ENCODE data around the gene TEDC2.
"Not testable (repeated sequence)": the region's sequence is repeated elsewhere in the genome, so short reads cannot be mapped to it uniquely, and the experiment has no call there.

Gene TEDC2

GRCh38 chr16:2476345-2476720 is 16.4 kb downstream of the TEDC2 start:
- DNase-seq (ENCODE audit: low read depth in 2 of 2): no peak

DNA sequence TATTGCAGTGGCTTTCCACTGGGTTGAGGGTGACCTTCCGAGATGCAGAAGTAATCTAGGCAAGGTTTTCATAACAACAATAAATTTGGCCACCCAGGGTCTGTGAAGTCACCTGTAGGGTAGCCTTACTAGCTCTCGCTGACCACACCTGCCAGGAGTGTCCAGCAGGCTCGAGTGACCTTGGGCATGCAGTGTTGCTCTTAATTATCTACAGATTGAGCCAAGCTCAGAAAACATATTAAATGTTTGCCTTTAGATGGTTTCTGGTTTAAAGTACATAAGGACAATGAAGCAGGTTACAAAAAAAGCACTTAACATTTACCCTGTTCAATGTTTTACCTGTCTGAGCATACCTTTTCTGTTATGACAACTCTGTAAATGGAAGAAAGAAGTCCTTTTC is 16.8 kb downstream of the TEDC2 start:
- no peak for DNase-seq (ENCODE audit: low read depth in 2 of 2)

- no peak for DNase-seq (ENCODE audit: low read depth in 2 of 2)
Measured at GRCh38 chr16:2477327-2477726, 17.4 kb downstream of the TEDC2 start.

- no peak for DNase-seq (ENCODE audit: low read depth in 2 of 2)
Measured at GRCh38 chr16:2478279-2478678, 18.4 kb downstream of the TEDC2 start.

- not testable (repeated sequence) for DNase-seq (ENCODE audit: low read depth in 2 of 2)
Measured at GRCh38 chr16:2479996-2480395, 20.1 kb downstream of the TEDC2 start.

- DNase-seq (ENCODE audit: low read depth in 2 of 2): no peak
Measured at GRCh38 chr16:2480948-2481347, 21.0 kb downstream of the TEDC2 start.

DNA sequence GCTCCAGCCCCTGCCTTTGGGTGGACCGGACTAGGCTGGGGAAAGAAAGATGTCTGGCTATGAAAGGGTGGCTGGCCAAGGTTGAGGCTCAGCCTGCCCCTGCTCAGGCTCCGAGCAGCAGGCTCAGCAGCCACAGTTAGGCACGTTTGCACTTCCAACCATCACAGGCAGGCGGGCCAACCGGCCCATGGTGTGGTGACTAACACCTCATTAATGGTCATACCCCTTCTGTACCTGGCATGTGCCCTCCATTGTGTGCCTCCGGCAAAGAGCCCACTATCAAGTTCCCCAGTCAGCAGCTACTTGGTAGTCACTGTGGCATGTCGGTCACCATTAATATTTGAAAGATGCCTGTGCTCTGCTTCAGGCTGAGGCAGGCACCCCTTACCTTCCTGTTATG is 21.8 kb downstream of the TEDC2 start:
- no peak for DNase-seq (ENCODE audit: low read depth in 2 of 2)

DNA sequence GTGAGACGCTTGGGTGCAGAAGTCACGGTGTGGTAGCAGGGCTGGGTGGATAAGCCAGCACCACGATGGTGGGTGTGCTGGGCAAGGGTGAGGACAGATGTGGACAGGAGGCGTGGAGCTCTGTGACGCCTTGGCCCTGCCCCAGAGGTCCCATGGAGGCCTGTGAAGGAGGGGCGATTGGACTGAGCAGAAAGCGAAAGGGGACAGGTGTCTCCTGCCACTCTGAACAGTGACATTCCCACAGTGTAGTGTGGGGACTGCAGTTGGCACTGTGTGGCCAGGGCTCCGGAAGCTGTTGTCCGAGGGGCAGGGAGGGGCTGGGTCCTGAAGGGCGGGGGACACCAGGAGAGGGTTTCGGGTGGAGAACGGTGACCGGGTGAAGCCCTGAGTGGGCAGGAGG is 22.3 kb downstream of the TEDC2 start:
- no peak for DNase-seq (ENCODE audit: low read depth in 2 of 2)

DNA sequence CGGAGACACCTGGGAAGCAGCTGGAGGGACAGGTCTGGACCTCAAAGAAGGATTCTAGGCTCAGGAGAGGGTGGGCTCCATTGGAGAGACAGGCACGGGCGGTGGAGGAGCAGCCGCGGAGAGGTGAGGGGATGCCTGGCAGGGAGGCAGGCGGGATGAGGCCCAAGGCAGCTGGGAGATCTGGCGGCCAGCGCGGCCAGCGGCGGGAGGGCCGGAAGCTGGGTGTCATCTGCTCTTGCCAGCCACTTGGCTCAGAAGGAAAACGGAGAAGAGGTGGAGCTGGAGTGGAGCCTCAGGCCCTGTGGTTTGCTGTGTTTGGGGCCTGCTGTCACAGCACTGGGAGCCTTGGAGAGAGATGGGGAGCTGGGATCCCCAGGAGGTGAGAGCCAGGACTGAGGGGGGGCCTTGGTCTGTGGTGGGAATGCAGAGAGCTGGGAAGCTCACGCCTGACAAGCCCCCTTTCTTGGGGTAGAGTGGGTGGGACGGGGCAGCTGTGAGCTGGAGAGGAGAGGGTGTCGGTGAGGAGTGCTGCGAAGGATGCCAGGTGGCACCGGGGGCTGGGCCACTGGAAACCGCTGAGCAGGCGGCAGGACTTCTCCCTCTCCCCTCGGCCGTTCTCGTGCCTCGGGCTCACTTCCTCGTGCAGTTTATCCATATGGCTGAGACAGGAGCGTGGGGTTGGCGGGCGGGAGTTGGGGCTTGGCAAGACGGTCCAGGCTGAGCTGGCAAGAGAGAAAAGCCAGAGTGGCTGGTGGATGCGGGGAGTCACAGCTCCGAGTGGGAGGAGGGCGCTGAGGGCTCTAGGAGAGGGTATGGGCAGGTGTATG is 23.0 kb downstream of the TEDC2 start:
- no peak for DNase-seq (ENCODE audit: low read depth in 2 of 2)

- no peak for DNase-seq (ENCODE audit: low read depth in 2 of 2)
Measured at GRCh38 chr16:2483939-2484897, 24.3 kb downstream of the TEDC2 start.

- DNase-seq (ENCODE audit: low read depth in 2 of 2): no peak
Measured at GRCh38 chr16:2484898-2485508, 25.1 kb downstream of the TEDC2 start.

DNA sequence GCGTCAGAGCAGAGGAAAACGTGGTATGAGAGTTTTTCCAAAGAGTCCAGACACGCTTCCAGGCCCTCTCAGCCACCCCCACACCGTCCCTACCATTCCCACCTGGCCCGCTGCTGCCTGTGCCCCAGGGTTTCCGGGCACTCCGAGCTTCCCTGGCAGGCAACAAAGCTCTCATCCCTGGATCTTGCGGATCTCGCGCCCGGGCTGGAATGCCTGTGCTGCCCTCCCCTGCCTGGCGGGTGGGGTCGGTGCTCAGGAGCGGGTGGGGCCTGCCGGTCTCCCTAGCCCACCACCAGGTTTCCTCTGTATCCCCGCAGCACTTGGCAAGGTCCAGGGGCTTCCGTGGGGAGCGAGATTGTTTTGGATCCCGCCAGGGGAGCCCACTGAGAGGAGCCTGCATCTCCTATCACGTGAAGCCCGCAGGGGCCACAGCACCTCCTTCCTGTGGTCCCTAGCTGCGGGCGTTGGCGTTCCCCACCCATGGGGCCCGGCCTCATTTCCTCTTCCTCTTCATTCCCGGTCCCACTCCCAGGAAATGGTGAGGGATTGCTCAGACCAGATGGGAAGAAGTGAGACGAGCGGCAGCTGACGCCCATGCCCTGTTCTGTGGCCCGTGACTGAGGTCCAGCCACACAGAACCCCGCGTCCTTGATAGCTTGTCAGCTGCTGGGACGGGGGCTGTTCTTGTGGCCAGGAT is 26.1 kb downstream of the TEDC2 start:
- DNase-seq (ENCODE audit: low read depth in 2 of 2): no peak

GRCh38 chr16:2486645-2487516 is 27.0 kb downstream of the TEDC2 start:
- peak; percentile 54 to 58 for DNase-seq (ENCODE audit: low read depth in 2 of 2)

GRCh38 chr16:2487517-2487842 is 27.6 kb downstream of the TEDC2 start:
- no peak for DNase-seq (ENCODE audit: low read depth in 2 of 2)

GRCh38 chr16:2487903-2488531 is 28.1 kb downstream of the TEDC2 start:
- no peak for DNase-seq (ENCODE audit: low read depth in 2 of 2)

DNA sequence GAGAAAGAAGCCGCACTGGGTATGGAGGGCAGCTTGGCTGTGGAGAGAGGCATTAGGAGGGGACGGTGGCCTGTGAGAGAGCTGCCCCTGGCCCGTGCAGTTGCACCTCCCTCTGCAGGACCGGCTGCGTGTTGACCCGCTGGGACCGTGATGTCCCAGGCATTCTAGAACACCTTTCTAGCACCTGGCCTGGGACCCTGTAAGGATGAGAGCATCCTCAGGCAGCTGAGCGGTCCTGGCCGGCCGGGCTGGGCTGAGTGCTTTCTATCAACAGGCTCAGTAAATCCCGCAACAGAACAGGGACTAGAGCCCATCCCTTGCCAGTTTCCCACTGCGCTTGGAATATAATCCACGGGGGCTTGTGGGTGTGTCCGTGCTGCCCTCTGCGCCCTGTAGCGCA is 29.7 kb downstream of the TEDC2 start:
- DNase-seq (ENCODE audit: low read depth in 2 of 2): no peak

- no peak for DNase-seq (ENCODE audit: low read depth in 2 of 2)
Measured at GRCh38 chr16:2490190-2491105, 30.5 kb downstream of the TEDC2 start.

DNA sequence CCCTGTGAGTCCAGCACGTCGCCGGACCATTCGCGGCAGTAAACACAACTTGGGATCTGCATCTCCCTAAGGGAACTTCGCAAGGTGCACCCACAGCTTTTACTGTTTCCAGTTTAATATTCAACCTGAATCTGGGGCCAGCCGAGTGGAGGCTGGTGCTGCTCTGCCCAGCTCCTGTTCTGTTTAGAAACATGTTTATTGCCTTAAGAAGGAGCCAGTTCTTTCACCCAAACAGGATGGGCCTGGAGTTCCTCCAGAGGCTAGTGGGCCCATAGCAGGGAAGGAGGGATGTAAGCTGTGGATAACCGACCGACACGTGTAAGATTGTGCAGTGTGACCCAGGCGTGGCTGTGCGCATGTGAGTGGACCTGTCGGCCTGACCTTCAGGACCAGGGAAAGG is 32.4 kb downstream of the TEDC2 start:
- no peak for DNase-seq (ENCODE audit: low read depth in 2 of 2)

DNA sequence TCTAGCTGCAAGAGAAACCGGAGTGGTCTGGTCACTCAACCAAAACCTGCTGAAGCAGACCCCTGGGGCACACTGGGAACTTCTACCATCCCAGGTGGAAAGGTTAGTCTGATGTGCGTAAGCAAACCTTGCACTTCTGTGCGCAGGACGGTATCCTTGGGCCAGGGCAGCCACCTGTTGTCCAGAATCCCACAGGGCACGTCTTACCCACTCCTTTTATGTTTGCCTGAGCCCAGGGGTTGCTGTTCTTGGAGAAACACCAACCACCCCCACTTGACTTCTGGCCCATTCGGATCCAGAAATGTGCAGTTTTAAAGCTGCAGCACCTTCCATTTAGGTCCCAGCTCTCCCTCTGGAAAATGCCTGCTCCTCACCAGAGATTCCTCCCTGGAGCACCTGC is 33.7 kb downstream of the TEDC2 start:
- no peak for DNase-seq (ENCODE audit: low read depth in 2 of 2)

All from stimulated activated CD4-positive, alpha-beta T cell treated with anti-CD3 and anti-CD28 coated beads, Interleukin-4, amount 100 ng/mL, for 48 hours (primary cell).